ENCODE measurements around the gene PPP1R9B.

Gene PPP1R9B

DNA sequence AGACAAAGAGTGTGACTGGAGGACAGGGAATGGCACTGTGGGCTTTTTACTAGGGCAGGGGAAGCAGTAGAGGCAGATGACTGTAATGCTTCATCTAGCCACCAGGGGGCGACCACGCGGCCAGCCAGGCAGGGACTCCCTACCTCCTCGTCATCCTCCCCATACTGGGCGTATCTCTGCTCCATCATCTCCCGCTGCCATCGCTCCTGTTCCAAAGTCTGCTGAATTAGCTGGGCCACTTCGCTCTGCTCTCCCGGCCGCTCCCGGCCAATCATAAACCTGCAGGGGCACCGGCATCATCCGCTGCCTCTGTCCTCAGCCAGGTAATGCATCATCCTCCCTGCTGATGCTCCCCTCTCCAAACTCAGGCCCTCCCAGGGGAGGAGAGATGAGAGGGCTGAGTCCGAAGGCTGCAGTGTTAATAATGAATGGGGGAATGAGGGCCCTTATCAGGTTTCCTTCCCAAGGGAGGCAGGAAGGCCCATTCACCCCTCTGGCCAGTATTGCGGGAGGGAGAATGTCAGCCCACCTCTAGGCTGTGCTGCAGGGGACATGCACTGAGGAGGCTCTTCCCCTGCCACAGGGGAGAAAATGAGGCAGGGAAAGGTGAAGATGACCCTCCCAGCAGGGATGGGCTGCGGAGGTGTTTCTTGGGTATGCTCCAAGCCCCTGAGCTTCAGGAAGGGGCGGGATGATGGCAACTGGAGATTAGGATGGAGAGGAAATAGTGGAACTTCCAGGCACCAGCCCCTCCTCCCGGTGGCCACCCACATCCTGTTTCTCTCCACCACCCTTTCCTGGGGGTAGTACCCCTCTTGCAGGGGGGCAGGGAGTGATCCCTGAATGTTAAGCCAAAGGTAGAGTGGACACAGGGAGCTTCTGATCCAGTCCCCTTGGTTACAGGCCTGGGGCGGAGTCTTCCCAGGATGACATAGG is 10.3 kb downstream of the PPP1R9B start:
- WGBS, 2 experiments = 42 to 43% methylated on average over 19 of the region's 19 CpGs
- H3K27me3 ChIP-seq (ENCODE audit: control insufficient read depth, insufficient read depth, low read length, poor library complexity, severe bottlenecking) = no peaks in the 10 kb centered on the region
- no peak overlapping the region for H3K27ac ChIP-seq (ENCODE audit: insufficient read depth, low read depth, low read length, poor library complexity, severe bottlenecking)
- H3K4me1 ChIP-seq (ENCODE audit: control insufficient read depth, insufficient read depth, low read length) = peaks cover 6% of the 10 kb centered on the region
- no peaks in the 10 kb centered on the region for H3K9me3 ChIP-seq (ENCODE audit: control insufficient read depth, low read length)
- no peak overlapping the region for H3K4me3 ChIP-seq (ENCODE audit: insufficient read depth, low read depth, low read length)
- peaks cover 54% of the 10 kb centered on the region for H3K36me3 ChIP-seq (ENCODE audit: control insufficient read depth, insufficient read depth, low read length)

DNA sequence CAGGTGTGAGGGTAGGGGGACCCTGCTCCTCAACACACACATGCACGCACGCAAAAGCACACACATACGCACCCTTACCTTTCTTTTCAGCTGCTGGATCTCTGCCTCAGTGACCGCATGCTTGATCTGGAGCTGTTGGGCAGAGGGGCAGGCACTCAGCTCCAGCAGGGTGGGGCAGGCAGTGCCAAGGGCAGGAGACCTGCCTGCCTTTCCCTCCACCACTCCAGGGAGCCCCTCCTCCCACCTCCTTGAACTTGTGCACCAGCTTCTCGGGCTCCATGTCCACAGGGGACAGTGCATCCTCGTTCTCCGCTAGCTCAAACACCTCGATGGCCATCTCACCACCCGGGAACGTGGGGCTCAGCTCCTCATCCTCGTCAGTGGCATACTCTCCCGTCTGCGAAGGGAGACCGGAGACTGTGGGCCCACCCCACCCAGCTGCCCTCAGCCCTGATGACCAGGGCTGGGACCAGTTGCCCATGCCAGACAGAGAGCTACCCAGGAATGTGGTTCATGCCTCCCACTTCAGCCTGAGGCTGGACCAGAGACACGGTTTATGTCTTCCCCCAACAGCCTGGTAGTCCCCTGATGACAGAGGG is 11.2 kb downstream of the PPP1R9B start:
- peaks cover 47% of the 10 kb centered on the region for H3K36me3 ChIP-seq (ENCODE audit: control insufficient read depth, insufficient read depth, low read length)
- H3K4me3 ChIP-seq (ENCODE audit: insufficient read depth, low read depth, low read length) = no peak overlapping the region
- WGBS, 2 experiments = 92 to 94% methylated on average over 15 of the region's 15 CpGs
- no peak overlapping the region for H3K27ac ChIP-seq (ENCODE audit: insufficient read depth, low read depth, low read length, poor library complexity, severe bottlenecking)
- H3K27me3 ChIP-seq (ENCODE audit: control insufficient read depth, insufficient read depth, low read length, poor library complexity, severe bottlenecking) = no peaks in the 10 kb centered on the region
- peaks cover 6% of the 10 kb centered on the region for H3K4me1 ChIP-seq (ENCODE audit: control insufficient read depth, insufficient read depth, low read length)
- H3K9me3 ChIP-seq (ENCODE audit: control insufficient read depth, low read length) = no peaks in the 10 kb centered on the region

DNA sequence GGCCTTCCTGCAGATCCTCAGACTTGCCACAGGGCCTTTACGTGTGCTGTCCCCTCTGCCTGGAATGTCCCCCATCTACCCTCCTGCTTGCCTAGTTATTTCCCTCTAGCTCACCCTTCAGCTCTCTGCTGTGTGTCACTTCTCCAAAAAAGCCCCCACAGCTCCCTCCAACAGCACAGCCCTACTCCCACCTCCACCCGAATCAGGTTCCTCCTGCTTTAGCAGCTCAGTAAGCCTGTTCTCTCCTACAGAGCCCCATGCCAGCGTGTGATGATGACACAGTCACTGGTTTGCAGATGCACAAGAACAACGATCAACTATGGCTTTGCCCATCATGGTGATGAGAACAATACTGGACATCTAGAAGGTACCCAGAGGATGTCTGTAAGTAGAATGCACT is 13.4 kb downstream of the PPP1R9B start:
- Histone ChIP-seq H3K27ac (ENCODE audit: insufficient read depth, low read depth, low read length, poor library complexity, severe bottlenecking) (no peak overlapping the region), H3K36me3 (ENCODE audit: control insufficient read depth, insufficient read depth, low read length) (peaks cover 32% of the 10 kb centered on the region), H3K4me1 (ENCODE audit: control insufficient read depth, insufficient read depth, low read length) (peaks cover 6% of the 10 kb centered on the region), H3K9me3 (ENCODE audit: control insufficient read depth, low read length) (no peaks in the 10 kb centered on the region), H3K4me3 (ENCODE audit: insufficient read depth, low read depth, low read length) (no peak overlapping the region), H3K27me3 (ENCODE audit: control insufficient read depth, insufficient read depth, low read length, poor library complexity, severe bottlenecking) (no peaks in the 10 kb centered on the region)
- 92 to 94% methylated on average over 4 of the region's 4 CpGs for WGBS, 2 experiments

DNA sequence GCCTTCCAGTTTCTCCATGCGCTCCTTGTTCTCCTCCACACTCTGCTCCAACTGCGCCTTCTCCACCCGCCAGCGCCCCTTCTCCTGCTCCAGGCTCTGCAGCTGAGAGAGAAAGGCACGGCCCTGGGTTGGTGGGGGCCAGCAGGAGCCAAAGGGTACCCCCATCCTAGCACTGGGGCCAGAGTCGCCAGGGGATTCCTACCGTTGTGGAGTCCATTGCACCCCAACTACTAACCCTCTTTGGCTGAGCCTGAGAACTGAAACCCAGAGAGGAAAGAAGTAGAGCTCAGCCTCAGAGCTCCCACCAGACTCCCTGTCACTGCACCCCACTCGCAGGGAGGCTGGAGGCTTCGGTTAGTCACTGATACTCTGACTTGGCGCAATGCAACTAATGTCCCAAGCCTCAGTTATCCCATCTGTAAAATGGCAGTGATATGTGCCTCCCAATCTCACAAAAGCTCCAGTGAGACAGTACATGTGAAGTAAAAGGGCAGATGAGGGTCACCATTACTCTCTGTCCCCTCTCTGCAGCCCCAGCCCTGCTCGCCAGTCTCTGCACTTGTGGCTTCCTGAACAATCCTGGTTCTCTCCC is 14.3 kb downstream of the PPP1R9B start:
- H3K36me3 ChIP-seq (ENCODE audit: control insufficient read depth, insufficient read depth, low read length) = peaks cover 26% of the 10 kb centered on the region
- H3K4me1 ChIP-seq (ENCODE audit: control insufficient read depth, insufficient read depth, low read length) = peaks cover 6% of the 10 kb centered on the region
- no peak overlapping the region for H3K27ac ChIP-seq (ENCODE audit: insufficient read depth, low read depth, low read length, poor library complexity, severe bottlenecking)
- no peaks in the 10 kb centered on the region for H3K27me3 ChIP-seq (ENCODE audit: control insufficient read depth, insufficient read depth, low read length, poor library complexity, severe bottlenecking)
- no peak overlapping the region for H3K4me3 ChIP-seq (ENCODE audit: insufficient read depth, low read depth, low read length)
- WGBS, 2 experiments = 94% methylated on average over 11 of the region's 11 CpGs
- no peaks in the 10 kb centered on the region for H3K9me3 ChIP-seq (ENCODE audit: control insufficient read depth, low read length)

DNA sequence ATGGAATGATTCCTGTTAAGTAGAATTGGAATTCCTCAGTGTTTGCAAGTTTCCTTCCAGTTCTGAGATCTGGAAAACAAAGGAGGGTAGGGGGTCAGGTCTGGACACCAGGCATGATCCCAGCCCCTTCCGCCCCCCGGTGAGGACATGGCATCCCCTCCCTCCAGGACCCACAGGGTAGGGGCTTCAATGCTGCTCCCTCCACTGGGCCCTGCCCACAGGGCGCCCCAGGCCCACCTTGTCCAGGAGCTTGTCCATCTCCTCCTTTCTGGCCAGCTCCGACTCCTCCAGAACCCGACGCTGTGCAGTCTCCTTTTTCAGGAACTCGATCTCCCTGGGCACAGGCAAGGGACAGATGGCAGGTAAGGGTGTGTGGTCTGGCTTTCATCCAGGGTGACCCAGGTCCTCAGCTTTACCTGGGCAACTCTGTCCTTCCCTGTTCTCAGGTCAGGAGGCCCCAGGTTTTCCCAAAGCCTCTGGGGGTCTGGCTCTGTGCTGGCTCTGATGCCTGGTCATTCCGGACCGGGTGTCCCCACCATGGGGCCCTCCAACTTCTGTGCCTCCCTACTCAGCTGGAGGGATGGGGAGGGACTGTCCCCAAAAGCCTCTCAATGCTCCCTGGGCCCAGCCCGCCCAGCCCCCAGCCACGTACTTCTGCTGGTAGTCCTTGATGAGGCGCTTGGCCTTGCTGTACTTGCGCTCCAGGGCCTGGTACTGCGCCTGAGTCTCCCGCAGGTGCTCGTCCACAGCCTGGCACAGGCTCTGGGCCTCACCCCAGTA is 15.0 kb downstream of the PPP1R9B start:
- Histone ChIP-seq H3K9me3 (ENCODE audit: control insufficient read depth, low read length) (no peaks in the 10 kb centered on the region), H3K27me3 (ENCODE audit: control insufficient read depth, insufficient read depth, low read length, poor library complexity, severe bottlenecking) (peaks cover 5% of the 10 kb centered on the region), H3K4me1 (ENCODE audit: control insufficient read depth, insufficient read depth, low read length) (peaks cover 9% of the 10 kb centered on the region), H3K27ac (ENCODE audit: insufficient read depth, low read depth, low read length, poor library complexity, severe bottlenecking) (no peak overlapping the region), H3K36me3 (ENCODE audit: control insufficient read depth, insufficient read depth, low read length) (peaks cover 20% of the 10 kb centered on the region), H3K4me3 (ENCODE audit: insufficient read depth, low read depth, low read length) (no peak overlapping the region)
- 90 to 94% methylated on average over 16 of the region's 16 CpGs for WGBS, 2 experiments

DNA sequence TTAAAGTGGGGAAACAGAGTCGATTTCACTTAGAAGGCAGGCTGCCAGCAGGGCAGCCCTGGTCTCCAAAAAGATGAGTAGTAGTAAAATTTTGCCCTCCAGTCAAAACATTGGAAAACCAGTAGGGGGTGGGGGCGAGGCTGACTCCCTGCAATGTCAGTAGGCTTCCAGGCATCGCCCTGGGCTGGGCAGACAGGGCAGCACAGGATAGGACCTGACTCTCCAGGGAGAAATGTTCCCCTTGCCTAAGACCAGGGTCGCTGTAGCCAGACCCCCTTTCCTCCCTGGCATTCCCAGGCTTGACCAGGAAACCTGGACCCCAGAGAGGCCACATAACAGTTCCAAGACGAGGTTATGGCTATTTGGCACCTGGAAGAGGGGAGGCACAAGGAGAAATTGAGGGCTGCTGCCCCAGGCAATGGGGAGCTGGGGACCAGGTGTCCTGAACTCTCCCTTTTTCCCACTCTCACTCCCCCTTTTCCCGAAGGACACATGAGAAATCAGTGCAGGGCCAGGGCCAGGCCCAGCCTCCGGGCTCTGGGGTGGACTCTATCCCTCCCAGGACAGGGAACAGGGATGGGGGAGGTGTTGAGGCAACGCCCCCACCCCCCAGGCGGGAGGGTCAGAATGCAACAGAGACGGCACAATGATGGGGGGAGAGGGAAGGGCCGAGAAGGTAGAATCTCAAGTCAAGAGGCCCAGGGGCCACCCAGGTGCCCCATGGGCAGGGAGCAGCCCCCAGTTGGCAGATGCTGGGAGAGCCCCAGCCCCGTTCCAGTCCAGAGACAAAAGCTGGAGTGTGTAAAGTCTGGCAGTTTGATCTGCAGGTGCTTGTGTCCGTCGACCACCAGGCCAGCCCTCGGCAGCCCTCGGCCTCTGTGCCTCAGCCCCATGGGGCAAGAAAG is 16.0 kb downstream of the PPP1R9B start:
- Histone ChIP-seq H3K4me3 (ENCODE audit: insufficient read depth, low read depth, low read length) (no peak overlapping the region), H3K27ac (ENCODE audit: insufficient read depth, low read depth, low read length, poor library complexity, severe bottlenecking) (no peak overlapping the region), H3K4me1 (ENCODE audit: control insufficient read depth, insufficient read depth, low read length) (peaks cover 5% of the 10 kb centered on the region), H3K27me3 (ENCODE audit: control insufficient read depth, insufficient read depth, low read length, poor library complexity, severe bottlenecking) (peaks cover 12% of the 10 kb centered on the region), H3K36me3 (ENCODE audit: control insufficient read depth, insufficient read depth, low read length) (peaks cover 17% of the 10 kb centered on the region), H3K9me3 (ENCODE audit: control insufficient read depth, low read length) (no peaks in the 10 kb centered on the region)
- 68 to 69% methylated on average over 16 of the region's 16 CpGs for WGBS, 2 experiments

DNA sequence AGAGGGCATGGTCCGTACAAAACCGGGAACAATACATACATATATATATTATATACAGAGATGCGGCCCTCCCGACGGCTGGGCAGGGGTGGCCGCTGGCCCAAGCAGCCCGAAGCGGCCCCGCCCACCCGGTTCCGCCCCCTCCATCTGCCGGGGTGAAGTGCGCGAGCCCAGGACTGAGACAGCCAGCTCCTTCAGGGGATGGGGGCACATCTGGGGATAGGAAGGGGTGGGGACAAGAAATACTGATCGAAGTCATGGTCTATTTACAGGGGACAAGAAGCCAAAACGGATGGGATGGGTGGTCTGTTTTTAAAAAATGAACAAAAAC is 16.7 kb downstream of the PPP1R9B start:
- 26 to 28% methylated on average over 14 to 16 of the region's 16 CpGs for WGBS, 2 experiments

DNA sequence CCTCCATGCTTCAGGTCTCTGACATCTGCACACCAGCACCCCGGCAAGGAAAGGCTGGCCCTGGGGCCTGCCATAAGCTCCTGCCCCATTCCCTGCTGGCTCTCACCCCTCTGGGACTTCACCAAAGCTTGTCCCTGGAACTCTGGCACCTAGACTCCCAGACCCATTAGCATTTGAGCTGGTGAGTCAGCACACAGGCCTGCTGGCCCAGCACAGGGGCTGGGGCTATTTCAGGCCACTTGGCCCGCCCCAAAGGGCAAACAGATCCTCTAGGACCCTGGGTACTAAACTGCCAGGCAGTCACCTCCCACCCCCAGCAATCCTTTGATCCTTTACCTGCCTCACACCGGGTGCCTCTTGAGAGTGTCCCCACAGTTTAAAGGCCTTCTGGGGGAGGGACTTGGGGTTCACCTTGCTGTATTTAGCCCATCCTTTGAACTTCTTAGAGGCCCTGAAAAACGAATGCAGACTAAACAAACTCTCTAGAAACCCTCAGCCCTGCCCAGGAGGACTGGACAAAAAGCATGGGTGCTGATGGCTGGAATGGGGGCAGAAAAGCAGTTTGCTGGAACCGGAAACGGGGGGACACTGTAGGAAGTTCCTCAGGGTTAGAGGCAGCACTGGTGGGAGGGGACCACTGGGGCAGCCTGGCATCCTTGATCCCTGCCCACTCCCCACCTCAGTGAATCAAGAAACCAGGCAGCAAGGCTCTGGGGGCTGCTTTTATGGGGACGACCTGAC is 17.3 kb downstream of the PPP1R9B start:
- Histone ChIP-seq H3K4me3 (ENCODE audit: insufficient read depth, low read depth, low read length) (no peak overlapping the region), H3K27me3 (ENCODE audit: control insufficient read depth, insufficient read depth, low read length, poor library complexity, severe bottlenecking) (peaks cover 15% of the 10 kb centered on the region), H3K4me1 (ENCODE audit: control insufficient read depth, insufficient read depth, low read length) (peaks cover 5% of the 10 kb centered on the region), H3K27ac (ENCODE audit: insufficient read depth, low read depth, low read length, poor library complexity, severe bottlenecking) (no peak overlapping the region), H3K36me3 (ENCODE audit: control insufficient read depth, insufficient read depth, low read length) (peaks cover 6% of the 10 kb centered on the region), H3K9me3 (ENCODE audit: control insufficient read depth, low read length) (no peaks in the 10 kb centered on the region)
- 49 to 59% methylated on average over 6 to 7 of the region's 7 CpGs for WGBS, 2 experiments

More for the DNA sequence above, 16.7 kb downstream of the PPP1R9B start:
- Histone ChIP-seq H3K4me3 (ENCODE audit: insufficient read depth, low read depth, low read length) (no peak overlapping the region), H3K36me3 (ENCODE audit: control insufficient read depth, insufficient read depth, low read length) (peaks cover 11% of the 10 kb centered on the region), H3K9me3 (ENCODE audit: control insufficient read depth, low read length) (no peaks in the 10 kb centered on the region), H3K27me3 (ENCODE audit: control insufficient read depth, insufficient read depth, low read length, poor library complexity, severe bottlenecking) (peaks cover 15% of the 10 kb centered on the region), H3K27ac (ENCODE audit: insufficient read depth, low read depth, low read length, poor library complexity, severe bottlenecking) (no peak overlapping the region), H3K4me1 (ENCODE audit: control insufficient read depth, insufficient read depth, low read length) (peaks cover 5% of the 10 kb centered on the region)

All from ectodermal cell (in vitro differentiated cells).